H1 (cell line): ENCODE measurements around the gene SOX15. TPM values are rescaled to one million over a fixed set of nuclear protein-coding genes. Genes with fewer than 3 reads are reported as not detected.

Source experiments
- CTCF ChIA-PET: fragments of 300-600 bp; sonication (Branson Sonifier 250); formaldehyde crosslinking; loops from one replicate; lab custom pipeline; 2021; ENCODE audit not compliant: partially characterized antibody; lab: Charles Lee
- POLR2A ChIA-PET: fragments of 300-600 bp; sonication (Branson Sonifier 250); formaldehyde crosslinking; loops from one replicate; lab custom pipeline; 2021; ENCODE audit warnings: inconsistent platforms; ENCODE audit not compliant: partially characterized antibody; lab: Charles Lee
- DNase-seq, 2 experiments: peaks; one replicate each; pipeline versions ENCODE4 v3.0.0 to v3.0.0-alpha.2; 2010 to 2022; ENCODE audit warnings: low spot score in 2 of 2, low read depth in 1 of 2, mixed read lengths in 1 of 2
- FAIRE-seq: peaks from 2 replicates; lab custom pipeline; 2011; peaks lifted over from hg19 to GRCh38; lab: Jason Lieb, UNC
- H2AFZ ChIP-seq: 2 replicates; pipeline ENCODE4 v1.8.1; 2012; ENCODE audit warnings: low read length, inconsistent platforms
- H2AK5ac ChIP-seq: 2 replicates; pipeline ENCODE4 v1.6.1; 2013; ENCODE audit warnings: low read depth, low read length
- H2BK120ac ChIP-seq: replicated peaks from 2 replicates; pipeline ENCODE3; 2013; ENCODE audit warnings: low read depth, low read length, inconsistent platforms
- H2BK12ac ChIP-seq: 2 replicates; pipeline ENCODE4 v1.6.1; 2013; ENCODE audit warnings: low read depth, low read length
- H2BK15ac ChIP-seq: 2 replicates; pipeline ENCODE4 v1.6.1; 2013; ENCODE audit warnings: low read length
- H2BK20ac ChIP-seq: 2 replicates; pipeline ENCODE4 v1.6.1; 2013; ENCODE audit warnings: low read length
- H2BK5ac ChIP-seq: 2 replicates; pipeline ENCODE4 v1.6.1; 2013; ENCODE audit warnings: low read depth, low read length
- H3K14ac ChIP-seq: 2 replicates; pipeline ENCODE4 v1.6.1; 2013; ENCODE audit warnings: inconsistent platforms; ENCODE audit not compliant: insufficient read length
- H3K18ac ChIP-seq: 2 replicates; pipeline ENCODE4 v1.6.1; 2013; ENCODE audit warnings: low read length; ENCODE audit errors: extremely low read depth
- H3K23ac ChIP-seq: 2 replicates; pipeline ENCODE4 v1.6.1; 2013; ENCODE audit warnings: inconsistent platforms; ENCODE audit not compliant: insufficient read length
- H3K23me2 ChIP-seq: 2 replicates; pipeline ENCODE4 v1.6.1; 2013; ENCODE audit warnings: low read depth, low read length
- H3K27ac ChIP-seq: 2 replicates; pipeline ENCODE4 v1.6.1; 2011; ENCODE audit warnings: low read depth, low read length, inconsistent platforms
- H3K27me3 ChIP-seq, 4 experiments: replicated peaks in 1 of 4; 1 replicate in 1 of 4; 2 replicates in 3 of 4; pipeline versions ENCODE4 v1.6.1 to v1.8.1; 2011 to 2013; ENCODE audit warnings: low read length in 3 of 4, mild to moderate bottlenecking in 3 of 4, inconsistent platforms in 2 of 4, mixed read lengths in 2 of 4, moderate library complexity in 1 of 4; ENCODE audit not compliant: control insufficient read depth in 3 of 4, insufficient read depth in 3 of 4; ENCODE audit errors: extremely low read depth in 1 of 4
- H3K36me3 ChIP-seq, 4 experiments: 2 replicates each; pipeline versions ENCODE4 v1.6.1 to v1.8.1; 2011 to 2013; ENCODE audit warnings: mild to moderate bottlenecking in 4 of 4, low read length in 3 of 4, moderate library complexity in 2 of 4, control low read depth in 1 of 4, inconsistent platforms in 1 of 4; ENCODE audit not compliant: insufficient read depth in 4 of 4, control insufficient read depth in 2 of 4
- H3K4ac ChIP-seq: replicated peaks from 2 replicates; pipeline ENCODE3; 2013; ENCODE audit warnings: low read length, low read depth, mixed read lengths, inconsistent platforms; ENCODE audit not compliant: insufficient read length
- H3K4me1 ChIP-seq, 4 experiments: replicated peaks in 1 of 4; 1 replicate in 1 of 4; 2 replicates in 3 of 4; pipeline versions ENCODE4 v1.6.1 to v1.8.1; 2011 to 2013; ENCODE audit warnings: low read length in 3 of 4, inconsistent platforms in 2 of 4, mixed read lengths in 1 of 4; ENCODE audit not compliant: insufficient read depth in 4 of 4, control insufficient read depth in 3 of 4
- H3K4me2 ChIP-seq, 2 experiments: 2 replicates each; pipeline versions ENCODE4 v1.6.1 to v1.8.1; 2011 to 2013; ENCODE audit warnings: low read depth in 2 of 2, low read length in 2 of 2, control low read depth in 1 of 2, inconsistent platforms in 1 of 2, mild to moderate bottlenecking in 1 of 2; ENCODE audit not compliant: insufficient read depth in 1 of 2
- H3K4me3 ChIP-seq, 4 experiments: fragments of 200-600, 300-600 bp in 1 of 4; sonication (generic), shearing (Covaris generic), sonication (Bioruptor Twin) in 1 of 4; 2 replicates each; pipeline versions ENCODE4 v1.5.1 to v1.8.1; 2011 to 2016; ENCODE audit warnings: low read length in 4 of 4, low read depth in 3 of 4, control low read depth in 2 of 4, inconsistent platforms in 2 of 4, mild to moderate bottlenecking in 2 of 4, mixed read lengths in 1 of 4, moderate library complexity in 1 of 4; ENCODE audit not compliant: insufficient read depth in 2 of 4; ENCODE audit errors: extremely low read depth in 1 of 4
- H3K56ac ChIP-seq: replicated peaks from 2 replicates; pipeline ENCODE3; 2013; ENCODE audit warnings: low read depth, mild to moderate bottlenecking, mixed read lengths, low read length, inconsistent platforms; ENCODE audit not compliant: insufficient read length
- H3K79me1 ChIP-seq: 2 replicates; pipeline ENCODE4 v1.6.1; 2013; ENCODE audit warnings: low read depth, low read length, control low read depth
- H3K79me2 ChIP-seq, 2 experiments: 2 replicates each; pipeline versions ENCODE4 v1.6.1 to v1.8.1; 2012 to 2013; ENCODE audit warnings: low read length in 2 of 2, mild to moderate bottlenecking in 2 of 2, inconsistent platforms in 1 of 2; ENCODE audit not compliant: insufficient read depth in 2 of 2, control insufficient read depth in 1 of 2
- H3K9ac ChIP-seq, 4 experiments: replicated peaks in 1 of 4; 1 replicate in 1 of 4; 2 replicates in 3 of 4; pipeline versions ENCODE4 v1.6.1 to v1.8.1; 2011 to 2013; ENCODE audit warnings: low read depth in 3 of 4, low read length in 3 of 4, control low read depth in 2 of 4, mild to moderate bottlenecking in 2 of 4, moderate library complexity in 2 of 4, inconsistent platforms in 1 of 4; ENCODE audit errors: extremely low read depth in 1 of 4
- H3K9me3 ChIP-seq, 2 experiments: 2 replicates each; pipeline versions ENCODE4 v1.6.1 to v1.8.1; 2012 to 2013; ENCODE audit warnings: mild to moderate bottlenecking in 2 of 2, moderate library complexity in 2 of 2, control low read depth in 1 of 2, inconsistent platforms in 1 of 2, low read depth in 1 of 2, low read length in 1 of 2, mixed read lengths in 1 of 2; ENCODE audit not compliant: insufficient read depth in 2 of 2
- H4K20me1 ChIP-seq, 2 experiments: replicated peaks in 1 of 2; 2 replicates each; pipeline versions ENCODE3 to v1.8.1; 2011 to 2013; ENCODE audit warnings: inconsistent platforms in 2 of 2, low read length in 2 of 2, mild to moderate bottlenecking in 1 of 2; ENCODE audit not compliant: insufficient read depth in 2 of 2, control insufficient read depth in 1 of 2
- H4K5ac ChIP-seq: 2 replicates; pipeline ENCODE4 v1.6.1; 2013; ENCODE audit warnings: low read length, low read depth, mixed read lengths, inconsistent platforms; ENCODE audit not compliant: insufficient read length
- H4K8ac ChIP-seq: 2 replicates; pipeline ENCODE4 v1.8.0; 2013; ENCODE audit warnings: mild to moderate bottlenecking, moderate library complexity, low read length, inconsistent platforms; ENCODE audit not compliant: insufficient read depth; ENCODE audit errors: extremely low read depth
- H4K91ac ChIP-seq: replicated peaks from 2 replicates; pipeline ENCODE3; 2013; ENCODE audit warnings: low read length, mixed read lengths, inconsistent platforms; ENCODE audit not compliant: insufficient read length
- ATF3 ChIP-seq: IDR thresholded peaks from 2 replicates; pipeline ENCODE4 v1.6.1; 2011; ENCODE audit warnings: low read depth, mild to moderate bottlenecking, low read length; ENCODE audit not compliant: insufficient read depth
- BACH1 ChIP-seq: IDR thresholded peaks from 2 replicates; pipeline ENCODE4 v1.6.1; 2012; ENCODE audit warnings: low read length, improper control_type of control experiment
- BRCA1 ChIP-seq: IDR thresholded peaks from 2 replicates; pipeline ENCODE4 v1.6.1; 2012; ENCODE audit warnings: low read depth, low read length, improper control_type of control experiment
- CHD2 ChIP-seq: IDR thresholded peaks from 2 replicates; pipeline ENCODE4 v1.6.1; 2012; ENCODE audit warnings: low read length, improper control_type of control experiment
- E2F6 ChIP-seq: IDR thresholded peaks from 2 replicates; pipeline ENCODE4 v1.6.1; 2012; ENCODE audit warnings: inconsistent platforms
- HDAC6 ChIP-seq: IDR thresholded peaks from one replicate; pipeline ENCODE4 v1.7.1; 2012; ENCODE audit warnings: low read depth, mild to moderate bottlenecking, inconsistent platforms, low read length, moderate library complexity
- NRF1 ChIP-seq: IDR thresholded peaks from 2 replicates; pipeline ENCODE4 v1.6.1; 2011; ENCODE audit warnings: mild to moderate bottlenecking, low read depth, low read length, improper control_type of control experiment
- SIN3A ChIP-seq, 2 experiments: IDR thresholded peaks in 1 of 2; conservative IDR thresholded peaks in 1 of 2; 2 replicates each; pipeline ENCODE4 v1.6.1; 2011 to 2012; ENCODE audit warnings: low read length in 2 of 2, improper control_type of control experiment in 1 of 2, low read depth in 1 of 2, mild to moderate bottlenecking in 1 of 2
- SP1 ChIP-seq: IDR thresholded peaks from 2 replicates; pipeline ENCODE4 v1.6.1; 2011; ENCODE audit warnings: low read depth, low read length
- SUZ12 ChIP-seq: fragments of 200-600 bp; sonication (generic); IDR thresholded peaks from 2 replicates; pipeline ENCODE4 v1.6.1; 2012; ENCODE audit warnings: mild to moderate bottlenecking, inconsistent platforms, low read length, moderate library complexity, mixed read lengths
- TAF7 ChIP-seq: optimal IDR thresholded peaks from 2 replicates; pipeline ENCODE3; 2011; ENCODE audit warnings: low read depth, mild to moderate bottlenecking, inconsistent platforms, low read length, moderate library complexity, borderline replicate concordance
- TCF12 ChIP-seq: IDR thresholded peaks from 2 replicates; pipeline ENCODE4 v1.6.1; 2011; ENCODE audit warnings: low read depth, mild to moderate bottlenecking, low read length
- YY1 ChIP-seq: IDR thresholded peaks from 2 replicates; pipeline ENCODE4 v1.6.1; 2011; ENCODE audit warnings: low read depth, mild to moderate bottlenecking, low read length
- WGBS, 2 experiments: shearing (Covaris generic) in 1 of 2; methylation state at CpG; one replicate each; pipeline versions ENCODE4 v1.1.6 to v1.1.7; 2013 to 2015; ENCODE audit warnings: low lambda C conversion rate in 2 of 2, mixed read lengths in 2 of 2, inconsistent platforms in 1 of 2, low coverage in 1 of 2, missing lambda C conversion rate in 1 of 2; ENCODE audit not compliant: insufficient replicate concordance in 2 of 2, insufficient coverage in 1 of 2, insufficient read length in 1 of 2; ENCODE audit errors: extremely low coverage in 1 of 2, missing lambda C conversion rate in 1 of 2; 5-methylcytosine and 5-hydroxymethylcytosine counted together
- polyA plus RNA-seq, 7 experiments: library from polyadenylated mRNA; depleted of rRNA in 3 of 7; stranded (reverse) in 5 of 7; unstranded in 2 of 7; fragments of >200 nt in 5 of 7; fragments of 200-250 nt in 2 of 7; gene quantifications; 1 replicate in 5 of 7; 2 replicates in 1 of 7; 4 replicates in 1 of 7; pipeline versions ENCODE4 v1.2.1 to v1.2.3, GENCODE V29; 2011 to 2013; ENCODE audit warnings: missing spikeins in 2 of 7, mixed read lengths in 2 of 7
- total RNA-seq: library from RNA; stranded (reverse); fragmentation: NEBNext Ultra II Directional; extraction: Animal tissue kit (Norgen Biotek cat#: 25700); gene quantifications from 2 replicates; pipeline ENCODE4 v1.2.1, GENCODE V29; 2021

SOX15 gene
- total and polyA plus RNA-seq, 2 of the 8 experiments (the other 6 are each of a cell fraction or from before 2014, with no cell fraction given): 14.3 to 26.8 TPM

- Histone ChIP-seq H4K20me1 (peaks cover 23 to 29% of the 10 kb centered on the region in 2 experiments), H3K79me2 (peaks cover 23 to 39% of the 10 kb centered on the region in 2 experiments)
- no peak for TF ChIP-seq SUZ12
- no peak for TF ChIP-seq CHD2
- no peak for TF ChIP-seq NRF1
- no peak for TF ChIP-seq SP1
- no peak for TF ChIP-seq BRCA1
- TF ChIP-seq TCF12: no peak
- TF ChIP-seq TAF7: peak; percentile 88
- TF ChIP-seq BACH1: no peak
- peak; percentile 80 to 84; a peak in 2 of 4 replicates for TF ChIP-seq SIN3A (conservative IDR thresholded peaks at IDR 0.05 in 1 of 2, IDR thresholded peaks at IDR 0.05 in 1 of 2; ENCODE audit: low read depth in 1 of 2, low read length in 2 of 2)
- TF ChIP-seq ATF3: peak; percentile 81
- peak; percentile 92 for TF ChIP-seq E2F6
- TF ChIP-seq YY1: peak; percentile 98
- TF ChIP-seq HDAC6: no peak
Observed at GRCh38 chr17:7572338-7572587, 17.6 kb downstream of the SOX15 start.

More at GRCh38 chr17:7572338-7572587, 17.6 kb downstream of the SOX15 start:
- Histone ChIP-seq H4K8ac (peak overlapping the region; percentile 79; the same call in 1 of the 2 replicates), H3K79me1 (peaks cover 6% of the 10 kb centered on the region), H2BK15ac (peak overlapping the region; percentile 97; the same call in 1 of the 2 replicates), H3K4me3 (peak overlapping the region; percentile 60 to 87 (median 72)), H2AK5ac (peak overlapping the region; percentile 96), H3K23ac (no peak overlapping the region), H2AFZ (no peak overlapping the region), H3K56ac (peak overlapping the region; percentile 67), H2BK120ac (peak overlapping the region; percentile 59), H3K27me3 (no peaks in the 10 kb centered on the region), H3K9me3 (no peaks in the 10 kb centered on the region), H3K4me2 (peak overlapping the region; percentile 84 to 97), H3K18ac (peak overlapping the region; percentile 91), H3K4ac (peak overlapping the region; percentile 97), H3K27ac (peak overlapping the region; percentile 84), H3K23me2 (peaks cover 4% of the 10 kb centered on the region), H4K5ac (peak overlapping the region; percentile 93), H3K4me1 (peaks cover 4 to 10% (median 6%) of the 10 kb centered on the region in 4 experiments), H2BK20ac (no peak overlapping the region), H3K14ac (no peak overlapping the region), H4K91ac (peak overlapping the region; percentile 90), H2BK5ac (peak overlapping the region; percentile 99), H3K36me3 (peaks cover 42 to 67% (median 61%) of the 10 kb centered on the region in 4 experiments), H3K9ac (peak overlapping the region; percentile 75 to 99 (median 79)), H2BK12ac (peak overlapping the region; percentile 77; the same call in 1 of the 2 replicates)
- DNase-seq (no peak), FAIRE-seq (peak; percentile 86)
- ChIA-PET POLR2A (interaction anchor here (0.8 to 37.5 kb wide), 17 partner anchors 9 to 321 kb away, joined by 3 to 1144 read pairs (median 4); partner anchors contain the start of genes ATP1B2, CD68, CTDNEP1 and MPDU1), CTCF (interaction anchor here (0.5 to 4.5 kb wide), 6 partner anchors 12 to 671 kb away, joined by 3 to 33 read pairs (median 3); partner anchors contain the start of gene SENP3)
- 4% methylated on average over 11 of the region's 11 CpGs; no CpG with 5 or more reads in 1 of the 2 experiments for WGBS, 2 experiments
